GM21786 (cell line): ENCODE measurements around the gene PLPPR1.
"Not testable (repeated sequence)": the region's sequence is repeated elsewhere in the genome, so short reads cannot be mapped to it uniquely, and the experiment has no call there.

ENCODE experiments used
- ATAC-seq: cut with Tn5 transposase; IDR thresholded peaks from one replicate; pipeline ENCODE4 v1.9.1; 2021; ENCODE audit not compliant: unreplicated experiment

PLPPR1 gene

GRCh38 chr9:101271102-101271501 lies 242.6 kb downstream of the PLPPR1 start:
- no peak for ATAC-seq

GRCh38 chr9:101274971-101275768 lies 246.6 kb downstream of the PLPPR1 start:
- ATAC-seq, result no peak

DNA sequence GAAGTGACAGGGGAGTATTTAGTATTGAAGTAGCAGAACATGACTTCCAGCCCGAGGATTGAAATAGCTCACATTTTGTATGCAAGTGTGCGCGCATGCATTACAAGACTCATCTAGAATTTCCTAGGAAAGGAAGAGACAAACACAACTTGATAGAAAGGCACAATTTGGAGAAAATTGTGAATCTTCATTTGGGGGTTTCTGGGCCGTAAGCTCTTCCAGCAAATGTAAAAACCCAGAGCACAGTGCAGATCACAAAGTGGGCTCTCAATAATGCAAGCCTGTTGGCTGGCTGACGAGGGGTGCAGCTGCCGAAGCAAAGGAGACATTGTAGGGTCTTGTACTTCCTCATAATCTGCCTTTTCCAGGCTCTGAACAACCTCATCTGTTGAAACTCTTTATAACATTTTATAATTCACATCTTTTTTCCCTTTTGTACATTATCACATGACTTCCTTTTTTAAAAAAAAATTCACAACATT lies 247.3 kb downstream of the PLPPR1 start:
- no peak for ATAC-seq

- ATAC-seq, result not testable (repeated sequence)
Observed at GRCh38 chr9:101291043-101291442, 262.5 kb downstream of the PLPPR1 start.

GRCh38 chr9:101299901-101300300 lies 271.4 kb downstream of the PLPPR1 start:
- ATAC-seq, result no peak

- no peak for ATAC-seq
Observed at GRCh38 chr9:101307051-101307450, 278.5 kb downstream of the PLPPR1 start.

GRCh38 chr9:101307524-101308213 lies 279.1 kb downstream of the PLPPR1 start:
- ATAC-seq, result no peak

- ATAC-seq, result no peak
Observed at GRCh38 chr9:101309139-101309538, 280.6 kb downstream of the PLPPR1 start.

DNA sequence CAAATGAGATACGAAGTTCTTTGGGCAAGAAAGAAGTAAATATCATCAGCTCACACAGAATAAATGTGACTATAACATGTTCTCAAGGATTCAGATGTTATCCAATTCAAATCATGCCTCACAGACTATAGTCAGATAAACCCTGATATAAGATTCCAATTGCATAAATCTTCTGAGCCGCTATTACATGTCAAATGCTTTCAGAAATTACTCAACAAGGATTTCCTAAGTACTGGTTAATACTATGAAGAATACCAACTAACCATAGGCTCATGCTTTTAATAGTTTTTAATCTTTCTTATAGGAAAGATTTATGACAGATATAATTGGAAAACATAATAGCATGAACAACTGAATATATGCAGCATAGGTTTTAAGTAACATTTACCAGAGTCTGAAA lies 282.7 kb downstream of the PLPPR1 start:
- no peak for ATAC-seq

GRCh38 chr9:101311758-101312420 lies 283.4 kb downstream of the PLPPR1 start:
- peak; percentile 93 for ATAC-seq

DNA sequence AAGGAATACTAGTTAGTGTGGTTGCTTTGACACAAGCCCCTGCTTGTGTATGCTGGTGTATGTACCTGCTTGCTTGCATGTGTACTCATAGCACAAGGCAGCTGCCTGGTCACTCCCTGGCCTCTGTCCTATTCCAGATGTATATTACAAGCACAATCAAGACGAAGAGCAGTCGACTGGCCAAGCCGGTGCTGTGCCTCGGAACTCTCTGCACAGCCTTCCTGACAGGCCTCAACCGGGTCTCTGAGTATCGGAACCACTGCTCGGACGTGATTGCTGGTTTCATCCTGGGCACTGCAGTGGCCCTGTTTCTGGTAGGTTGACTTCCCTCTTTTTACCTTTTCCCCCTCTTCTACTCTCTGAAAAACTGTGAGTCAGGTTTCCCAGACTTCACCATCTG lies 284.1 kb downstream of the PLPPR1 start:
- ATAC-seq, result no peak

DNA sequence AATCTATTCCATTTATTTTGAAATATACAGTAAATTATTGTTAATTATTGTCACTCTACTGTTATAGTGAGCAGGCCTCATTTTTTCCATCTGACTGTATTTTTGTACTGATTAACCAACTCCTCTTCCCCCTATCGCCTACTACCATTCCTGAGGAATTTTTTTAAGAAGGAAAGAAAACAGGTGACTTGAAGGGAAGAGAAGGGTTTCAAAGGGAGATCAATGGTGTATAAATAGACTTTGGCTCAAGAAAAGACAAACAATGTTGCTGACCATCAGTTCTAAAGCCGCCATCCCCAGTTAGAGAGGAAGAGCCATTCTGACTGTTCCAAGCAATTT lies 286.6 kb downstream of the PLPPR1 start:
- no peak for ATAC-seq

GRCh38 chr9:101317735-101318134 lies 289.2 kb downstream of the PLPPR1 start:
- ATAC-seq, result no peak

- ATAC-seq, result no peak
Observed at GRCh38 chr9:101323129-101323528, 294.6 kb downstream of the PLPPR1 start.

- ATAC-seq, result no peak
Observed at GRCh38 chr9:101324245-101324804, 295.8 kb downstream of the PLPPR1 start.

- ATAC-seq, result no peak
Observed at GRCh38 chr9:101325053-101325452, 296.5 kb downstream of the PLPPR1 start.

DNA sequence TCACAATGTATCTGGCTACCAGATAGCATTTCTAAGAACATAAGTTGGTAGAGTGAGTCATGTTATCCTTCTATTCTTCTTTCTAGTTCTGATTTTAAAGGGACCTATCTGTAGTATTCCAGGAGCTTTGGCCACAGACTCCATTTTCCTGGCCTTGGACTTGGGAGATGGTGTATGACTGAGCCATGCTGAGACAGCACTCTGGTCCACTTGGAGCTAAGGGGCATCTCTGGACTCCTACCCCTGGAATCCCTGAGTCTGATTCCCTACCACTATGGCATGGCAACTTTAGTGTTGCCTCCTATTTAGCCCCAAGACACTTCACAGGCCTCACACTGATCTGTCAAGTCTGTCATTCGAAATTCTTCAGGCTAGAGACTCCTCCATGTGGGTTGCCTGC lies 297.5 kb downstream of the PLPPR1 start:
- ATAC-seq, result no peak

GRCh38 chr9:101326501-101326900 lies 298.0 kb downstream of the PLPPR1 start:
- no peak for ATAC-seq

DNA sequence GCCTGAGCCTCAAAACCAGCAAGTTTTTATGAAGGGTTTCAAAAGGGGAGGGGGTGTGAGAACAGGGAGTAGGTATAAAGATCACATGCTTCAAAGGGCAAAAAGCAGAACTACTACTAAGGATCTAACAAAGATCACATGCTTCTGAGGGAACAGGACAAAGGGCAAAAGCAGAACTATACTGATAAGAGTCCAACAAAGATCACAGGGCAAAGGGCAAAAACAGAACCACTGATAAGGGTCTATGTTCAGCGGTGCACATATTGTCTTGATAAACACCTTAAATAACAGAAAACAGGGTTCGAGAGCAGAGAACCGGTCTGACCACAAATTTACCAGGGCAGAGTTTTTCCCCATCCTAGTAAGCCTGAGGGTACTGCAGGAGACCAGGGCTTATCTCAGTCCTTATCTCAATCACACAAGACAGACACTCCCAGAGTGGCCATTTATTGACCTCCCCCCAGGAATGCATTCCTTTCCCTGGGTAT lies 298.9 kb downstream of the PLPPR1 start:
- ATAC-seq, result not testable (repeated sequence)

DNA sequence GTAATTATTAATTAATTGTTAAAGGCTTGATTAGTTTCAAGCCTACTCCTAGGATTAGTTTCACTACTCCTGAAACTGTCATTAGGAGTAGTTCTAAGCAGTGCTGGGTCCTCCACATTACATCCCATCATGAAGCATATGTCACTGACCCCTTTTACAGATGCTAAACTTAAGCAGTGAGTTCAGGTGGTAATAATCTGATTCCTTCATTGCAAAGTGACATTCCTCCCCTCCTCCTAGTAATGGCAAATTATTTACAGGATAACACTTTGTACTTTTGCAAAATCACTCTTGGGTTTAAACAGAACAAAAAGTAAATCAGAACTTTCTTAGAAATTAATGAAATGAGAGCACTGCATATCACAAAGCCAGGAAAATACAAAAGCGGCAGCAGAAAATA lies 303.8 kb downstream of the PLPPR1 start:
- ATAC-seq, result no peak

GRCh38 chr9:101333490-101333889 lies 305.0 kb downstream of the PLPPR1 start:
- ATAC-seq, result no peak
